GM19455 (cell line): Measurements from ENCODE around the gene LAMA5.

Experiments
- ATAC-seq: cut with Tn5 transposase; IDR thresholded peaks from one replicate; pipeline ENCODE4 v1.9.1; 2021; ENCODE audit not compliant: unreplicated experiment

The LAMA5 gene

GRCh38 chr20:62367136-62367632, at the start of gene LAMA5:
Gene LAMA5, minus strand, starts transcription at chr20:62367312. Its CDS starts 67 bp downstream, at chr20:62367245.
- ATAC-seq = peak; percentile 56

GRCh38 chr20:62415354-62416111, 48.4 kb upstream of the LAMA5 start:
- ATAC-seq = no peak

GRCh38 chr20:62413896-62414481, 46.9 kb upstream of the LAMA5 start:
- no peak for ATAC-seq

GRCh38 chr20:62413025-62413570, 46.0 kb upstream of the LAMA5 start:
- ATAC-seq = no peak

- ATAC-seq = no peak
Measured at GRCh38 chr20:62412194-62413024, 45.3 kb upstream of the LAMA5 start.

- no peak for ATAC-seq
Measured at GRCh38 chr20:62411479-62412193, 44.5 kb upstream of the LAMA5 start.

- ATAC-seq = no peak
Measured at GRCh38 chr20:62410746-62411478, 43.8 kb upstream of the LAMA5 start.

- no peak for ATAC-seq
Measured at GRCh38 chr20:62409931-62410745, 43.0 kb upstream of the LAMA5 start.

GRCh38 chr20:62409086-62409853, 42.2 kb upstream of the LAMA5 start:
- ATAC-seq = no peak

- ATAC-seq = no peak
Measured at GRCh38 chr20:62408640-62409039, 41.5 kb upstream of the LAMA5 start.

GRCh38 chr20:62408055-62408454, 40.9 kb upstream of the LAMA5 start:
- ATAC-seq = no peak

- ATAC-seq = peak; percentile 85
Measured at GRCh38 chr20:62407221-62407992, 40.3 kb upstream of the LAMA5 start, which contains the start of gene CABLES2. Gene CABLES2, minus strand, starts transcription at chr20:62407285. Its CDS starts 9 bp downstream, at chr20:62407276.

GRCh38 chr20:62406635-62407176, 39.6 kb upstream of the LAMA5 start:
- ATAC-seq = peak; percentile 7

- no peak for ATAC-seq
Measured at GRCh38 chr20:62405981-62406513, 38.9 kb upstream of the LAMA5 start.

GRCh38 chr20:62405108-62405980, 38.2 kb upstream of the LAMA5 start:
- no peak for ATAC-seq

GRCh38 chr20:62404761-62405107, 37.6 kb upstream of the LAMA5 start:
- no peak for ATAC-seq
